GM15510 (cell line): Measurements from ENCODE around the gene APBA1.

ENCODE experiments used
- POLR2A ChIP-seq: IDR thresholded peaks from 3 replicates; pipeline ENCODE4 v1.6.1; 2011; ENCODE audit warnings: borderline replicate concordance; ENCODE audit not compliant: insufficient read length; ENCODE audit errors: extremely low read depth

APBA1 gene

DNA sequence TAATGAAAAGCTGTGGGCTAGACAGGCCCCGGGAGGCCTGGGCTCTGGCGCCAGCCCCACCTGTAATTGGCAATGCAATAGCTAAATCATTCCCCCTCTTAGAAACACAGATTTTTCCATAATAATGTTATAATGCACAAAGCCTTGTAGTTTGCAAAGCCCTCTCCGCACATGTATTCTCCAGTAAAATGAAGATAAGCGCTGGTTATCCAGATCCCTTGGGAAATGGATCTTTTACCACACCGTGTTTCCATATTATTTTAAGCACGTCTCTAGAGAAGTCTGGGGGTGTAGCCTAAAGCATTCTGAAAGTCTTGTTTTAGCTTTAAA lies 1.1 kb upstream of the APBA1 start:
- TF ChIP-seq POLR2A, result no peak

DNA sequence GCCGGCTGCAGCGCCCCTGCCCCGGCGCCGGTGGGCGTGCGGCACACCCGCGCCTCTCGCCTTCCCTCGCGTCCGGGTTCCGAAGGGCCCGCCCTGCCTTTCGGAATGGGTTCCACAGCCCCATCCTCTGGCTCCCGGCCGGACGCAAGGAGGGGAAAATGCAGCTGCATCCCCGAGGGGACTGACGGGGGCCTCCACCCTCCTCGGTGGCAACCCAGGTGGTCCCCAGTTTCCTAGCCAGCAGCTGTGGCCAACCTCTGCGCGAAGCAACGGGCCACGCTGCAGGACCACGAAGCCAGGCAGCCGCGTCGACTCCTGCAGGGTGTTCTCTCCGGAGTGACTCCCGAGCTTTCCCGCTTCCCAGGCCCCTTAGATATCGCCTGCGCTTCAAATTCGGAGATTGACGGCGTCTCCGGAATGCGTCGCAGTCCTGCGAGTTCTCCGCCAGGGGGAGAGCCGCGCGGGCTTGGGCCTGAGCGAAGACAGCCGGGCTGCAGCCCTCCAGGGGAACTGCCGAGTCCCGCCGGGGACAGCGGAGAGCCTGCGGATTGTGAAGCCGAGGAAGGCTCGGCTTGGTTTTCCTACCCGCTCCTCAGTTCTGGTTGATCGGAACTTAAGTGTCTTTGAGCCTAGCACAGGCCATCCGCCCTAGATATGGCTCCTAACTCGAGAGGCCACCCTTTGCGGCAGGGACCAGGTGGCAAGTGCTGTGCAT lies 582 bp upstream of the APBA1 start:
- no peak for TF ChIP-seq POLR2A

DNA sequence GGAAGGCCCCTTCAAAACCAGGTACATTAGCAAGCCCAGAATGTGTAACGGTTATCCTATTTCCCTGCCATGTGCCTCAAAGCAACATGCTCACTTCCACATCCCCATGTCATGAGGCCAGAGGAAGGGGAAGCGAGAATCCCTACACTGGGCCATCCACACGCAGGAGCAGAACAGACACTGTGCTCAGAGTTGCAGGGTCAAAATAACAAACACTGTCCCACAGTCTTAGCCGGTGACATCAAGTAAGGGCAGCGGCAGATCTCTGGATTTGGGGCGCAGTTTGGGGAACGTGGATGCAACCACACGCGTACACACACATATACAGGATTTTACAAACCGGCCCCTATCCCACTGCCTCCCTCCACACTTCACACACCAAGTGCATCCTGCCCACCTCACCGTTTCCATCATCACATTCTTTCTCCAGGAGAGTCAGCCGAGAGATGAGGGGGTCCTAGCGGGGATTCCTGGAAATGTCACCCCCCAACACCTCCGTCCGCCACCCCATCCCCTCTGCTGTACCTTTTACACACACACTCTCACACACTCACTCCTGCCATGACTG lies 776 bp downstream of the APBA1 start:
- TF ChIP-seq POLR2A, result no peak

DNA sequence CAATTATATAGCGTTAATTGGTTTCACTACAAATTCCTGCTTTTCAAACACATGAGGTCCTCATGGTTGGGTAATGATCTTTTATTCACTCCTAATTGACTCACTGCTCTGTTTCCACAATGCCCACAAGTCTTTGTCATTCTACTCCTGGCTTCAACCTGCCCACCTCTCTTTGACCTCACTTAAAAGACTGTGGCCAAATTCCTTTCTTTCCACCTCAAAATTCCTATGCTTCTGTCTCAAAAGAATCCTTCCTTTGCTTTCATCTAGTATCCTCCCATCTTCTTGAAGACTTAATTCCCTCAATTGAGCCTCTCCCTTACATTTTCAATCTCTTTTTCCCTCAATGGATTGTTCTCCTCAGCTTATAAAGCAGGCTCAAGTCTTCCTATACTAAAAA lies 4.9 kb downstream of the APBA1 start:
- TF ChIP-seq POLR2A, result no peak

DNA sequence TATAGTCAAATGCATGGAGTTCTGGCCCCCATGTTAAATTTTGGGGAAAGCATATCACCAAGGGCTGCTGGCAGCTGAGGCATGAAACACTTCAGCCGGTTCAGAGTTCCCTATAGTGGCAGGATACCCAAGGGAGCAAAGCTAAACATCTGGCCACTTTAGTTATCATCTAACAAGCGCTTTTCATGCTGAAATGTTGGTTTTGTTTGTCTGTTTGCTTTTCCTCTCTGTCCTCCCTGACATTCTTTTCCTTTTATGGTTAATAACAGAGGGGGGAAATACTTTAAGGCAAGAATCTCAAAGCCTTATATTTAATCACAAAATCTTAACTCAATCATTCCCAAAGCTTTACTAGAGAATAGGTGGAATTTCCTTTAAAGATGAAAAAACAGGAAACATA lies 11.9 kb downstream of the APBA1 start:
- TF ChIP-seq POLR2A, result no peak

DNA sequence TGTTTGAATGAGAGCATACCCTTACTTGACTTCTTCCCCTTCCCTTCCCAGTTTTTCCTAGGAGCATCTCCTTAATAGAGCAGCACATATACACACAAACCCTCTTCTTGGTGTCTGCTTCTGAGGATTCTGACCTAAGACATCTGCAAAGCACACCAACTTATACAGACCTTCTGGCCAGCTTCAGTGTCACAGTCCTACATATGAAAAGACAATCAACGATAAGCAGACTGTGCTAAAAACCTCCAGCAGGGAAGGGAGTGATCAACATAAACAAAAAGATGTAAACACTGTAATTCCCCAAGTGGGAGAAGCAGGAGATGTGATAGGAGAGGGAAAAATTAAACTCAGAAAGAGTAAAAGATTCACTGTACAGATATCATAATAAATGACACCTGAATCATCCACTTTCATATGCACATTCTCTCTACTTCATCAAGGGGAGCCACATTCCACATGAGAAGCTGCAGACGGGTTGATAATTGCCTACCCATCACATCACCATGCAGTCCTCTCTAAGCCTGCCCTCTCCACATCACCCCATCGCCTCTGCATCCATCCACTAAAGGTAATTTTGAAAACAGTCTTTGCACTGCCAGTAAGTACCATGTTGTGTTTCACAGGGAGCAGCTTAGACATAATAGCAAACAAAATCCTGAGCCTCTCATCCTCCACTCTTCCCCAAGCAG lies 13.0 kb downstream of the APBA1 start:
- TF ChIP-seq POLR2A, result no peak

DNA sequence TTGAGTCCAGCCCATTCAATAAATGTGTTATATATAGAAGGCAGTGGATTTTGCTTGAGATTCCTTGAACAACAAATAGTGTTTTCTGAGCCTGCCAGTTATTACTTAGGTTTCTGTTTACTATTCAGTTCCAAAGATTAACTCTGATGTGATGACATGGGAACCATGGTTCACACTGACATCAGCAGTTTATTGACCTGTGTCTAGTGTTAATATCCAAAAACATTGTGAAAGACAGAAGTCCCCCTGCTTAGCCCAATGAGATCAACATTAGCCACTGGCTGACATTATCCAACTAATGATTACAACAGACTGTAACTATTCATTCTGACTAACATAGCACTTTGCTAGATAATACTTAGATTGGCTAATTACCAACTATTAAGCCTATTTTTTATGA lies 14.9 kb downstream of the APBA1 start:
- no peak for TF ChIP-seq POLR2A

DNA sequence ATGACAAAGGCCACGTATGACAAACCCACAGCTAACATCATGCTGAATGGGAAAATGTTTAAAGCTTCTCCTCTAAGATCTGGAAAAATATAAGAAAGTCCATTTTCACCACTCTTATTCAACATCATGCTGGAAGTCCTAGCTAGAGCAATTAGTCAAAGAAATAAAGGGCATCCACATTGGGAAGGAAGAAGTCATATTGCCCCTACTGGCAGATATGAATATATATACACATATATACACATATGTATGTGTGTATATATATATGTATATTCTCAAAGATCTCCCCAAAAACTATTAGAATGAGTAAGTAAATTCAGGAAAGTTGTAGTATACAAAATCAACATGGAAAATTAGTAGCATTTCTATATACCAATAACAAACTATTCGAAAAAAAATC lies 17.1 kb downstream of the APBA1 start:
- no peak for TF ChIP-seq POLR2A

DNA sequence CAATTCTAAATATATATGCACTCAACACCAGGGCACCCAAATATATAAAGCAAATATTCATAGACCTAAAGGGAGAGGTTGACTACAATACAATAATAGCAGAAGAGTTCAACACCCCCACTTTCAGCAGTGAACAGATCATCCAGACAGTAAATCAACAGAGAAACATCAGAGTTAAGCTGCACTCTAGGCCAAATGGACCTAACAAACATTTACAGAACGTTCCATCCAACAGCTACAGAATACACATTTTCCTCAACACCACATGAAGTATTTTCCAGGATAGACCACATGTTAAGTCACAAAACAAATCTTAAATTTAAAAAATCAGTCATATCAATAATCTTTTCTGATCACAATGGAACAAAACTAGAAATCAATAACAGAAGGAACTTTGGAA lies 18.9 kb downstream of the APBA1 start:
- TF ChIP-seq POLR2A, result no peak

DNA sequence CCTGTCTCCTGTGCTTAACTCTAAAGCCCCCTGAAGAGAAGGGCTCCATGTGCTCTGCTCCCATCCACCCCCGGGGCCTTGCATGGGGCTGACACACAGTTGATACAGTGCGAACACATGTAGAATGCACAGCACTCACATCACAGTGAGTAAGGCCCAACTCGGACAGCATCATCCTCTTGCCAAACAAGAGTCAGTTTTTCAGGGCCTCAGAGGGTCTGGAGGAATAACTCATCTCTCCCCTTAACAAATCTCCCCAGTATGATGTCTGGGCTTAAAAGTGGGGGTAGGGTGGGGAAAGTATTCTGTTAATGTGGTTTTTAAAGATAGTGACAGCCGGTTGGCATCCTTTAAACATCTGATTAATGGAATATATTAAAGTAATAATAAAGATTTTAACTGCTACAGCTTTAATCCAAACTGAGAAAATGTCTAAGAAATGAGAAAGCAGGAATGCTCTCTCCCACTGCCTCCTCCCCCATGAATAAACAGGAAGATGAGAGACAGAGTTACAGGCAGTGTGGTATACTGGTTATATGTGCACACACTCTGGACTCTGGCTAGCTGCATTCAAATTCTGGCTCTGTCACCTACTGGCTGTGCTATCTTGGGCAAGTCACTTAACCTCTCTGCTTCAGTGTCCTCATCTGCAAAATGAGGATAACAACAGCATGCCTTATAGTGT lies 22.5 kb downstream of the APBA1 start:
- no peak for TF ChIP-seq POLR2A

DNA sequence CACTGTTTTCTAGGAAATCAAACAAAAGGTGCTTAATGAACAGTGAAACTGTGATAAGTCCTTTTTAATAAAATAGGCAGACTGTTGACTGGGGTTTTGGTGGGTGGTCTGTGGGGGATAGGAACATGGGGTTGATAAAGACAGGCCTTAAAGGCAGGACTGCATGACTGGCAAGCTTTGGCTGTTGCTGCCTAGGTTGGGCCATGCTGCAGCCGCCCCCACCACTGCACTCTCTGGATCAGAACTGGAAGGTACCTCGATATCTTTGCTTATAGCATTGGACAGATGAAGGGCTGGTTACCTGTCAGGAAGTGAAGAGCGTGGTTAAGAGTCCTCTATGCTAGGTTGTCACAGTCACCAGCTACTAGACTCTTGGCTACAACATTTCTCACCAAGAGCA lies 24.4 kb downstream of the APBA1 start:
- no peak for TF ChIP-seq POLR2A

DNA sequence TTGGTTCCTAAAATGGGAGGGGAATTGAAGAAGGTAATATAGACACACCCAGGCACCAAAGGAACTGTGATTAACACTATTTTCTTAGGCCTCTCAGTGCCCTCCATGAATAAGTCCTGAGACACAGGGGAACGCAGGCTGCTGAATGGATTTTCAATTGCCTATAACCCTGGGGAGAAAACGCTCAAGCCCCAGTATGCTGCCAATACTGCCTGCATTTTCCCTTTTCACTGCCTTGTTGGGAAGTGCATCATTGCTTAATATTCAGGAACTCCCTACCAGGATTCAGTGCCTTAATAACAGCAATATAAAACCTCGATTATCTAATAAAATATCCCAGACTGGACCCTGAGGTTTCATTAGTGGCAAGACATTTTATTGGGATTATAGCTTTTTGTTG lies 25.4 kb downstream of the APBA1 start:
- TF ChIP-seq POLR2A, result no peak

DNA sequence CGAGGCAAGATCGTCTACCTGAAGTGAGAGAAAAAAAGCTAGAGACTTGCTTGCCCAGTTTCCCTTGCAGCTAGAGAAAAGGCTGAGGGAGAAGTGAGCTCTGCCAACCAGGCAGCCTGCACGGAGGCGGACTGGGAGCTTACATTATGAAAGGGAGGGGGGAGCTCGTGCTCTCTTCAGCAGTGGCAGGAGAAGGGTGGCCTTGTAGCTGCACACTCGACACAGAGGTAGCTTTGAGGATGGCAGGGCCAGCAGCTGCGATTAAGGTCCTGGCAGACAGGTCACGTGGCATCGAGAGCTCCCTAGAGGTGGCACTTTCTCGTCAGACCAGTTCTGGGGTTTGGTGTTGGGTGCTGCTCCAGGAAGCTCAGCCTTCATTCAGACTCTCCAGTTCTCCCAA lies 26.7 kb downstream of the APBA1 start:
- TF ChIP-seq POLR2A, result no peak

DNA sequence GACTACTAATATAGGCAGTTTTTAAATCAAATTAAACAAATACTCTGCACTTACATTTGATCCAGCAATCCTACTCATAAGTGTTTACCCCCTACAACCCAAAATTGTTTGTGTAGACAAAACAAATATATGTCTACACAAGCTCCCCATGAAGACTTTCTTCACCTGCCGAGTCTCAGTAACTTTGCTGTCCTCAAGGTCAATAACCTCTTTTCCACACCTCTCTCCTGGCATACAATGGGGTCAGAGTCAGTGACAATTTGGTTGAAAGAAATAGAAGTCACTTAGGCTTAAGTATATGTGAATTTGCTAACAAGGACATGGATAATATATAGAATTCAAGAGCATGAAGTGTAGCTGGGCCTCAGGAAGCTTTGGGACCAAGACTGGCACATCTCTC lies 29.1 kb downstream of the APBA1 start:
- TF ChIP-seq POLR2A, result no peak

DNA sequence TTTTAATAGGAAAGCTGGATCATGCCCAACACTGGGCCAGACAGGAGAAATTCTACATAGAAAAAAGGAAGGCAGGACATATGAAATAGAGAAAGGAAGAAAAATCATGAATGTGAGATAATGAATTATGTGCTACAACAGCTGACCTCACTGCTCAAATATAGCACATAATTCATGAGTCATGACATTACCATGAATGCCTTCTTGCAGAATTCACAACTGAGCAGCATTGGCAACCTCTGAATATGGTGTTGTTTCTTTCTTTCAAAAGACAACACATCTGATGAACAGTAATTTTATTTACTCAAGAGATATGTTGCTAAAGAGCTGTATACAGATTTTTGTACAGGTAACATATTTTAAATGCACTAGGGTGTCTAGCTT lies 34.4 kb downstream of the APBA1 start:
- no peak for TF ChIP-seq POLR2A

DNA sequence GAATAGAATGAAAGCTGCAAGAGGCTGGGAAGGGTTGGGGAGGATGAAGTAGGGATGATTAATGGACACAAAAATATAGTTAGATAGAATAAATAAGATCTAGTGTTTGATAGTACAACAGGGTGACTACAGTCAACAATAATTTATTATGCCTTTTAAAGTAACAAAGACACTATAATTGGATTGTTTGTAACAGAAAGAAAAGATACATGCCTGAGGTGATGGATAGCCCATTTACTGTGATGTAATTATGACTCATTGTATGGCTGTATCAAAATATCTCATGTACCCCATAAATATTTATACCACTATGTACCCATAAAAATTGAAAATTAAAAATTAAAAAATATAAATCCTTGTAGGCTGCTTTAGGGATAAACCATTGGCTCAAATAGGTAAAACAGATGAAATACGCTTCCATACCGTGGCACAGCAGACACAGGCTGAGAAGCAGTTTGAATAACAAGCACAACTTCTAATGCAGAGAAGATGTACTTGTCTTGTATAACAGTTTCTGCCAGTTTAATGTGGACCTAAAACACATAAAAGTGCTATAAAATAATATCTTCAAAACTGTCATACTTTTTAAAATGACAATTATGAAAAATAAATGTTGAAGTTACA lies 34.9 kb downstream of the APBA1 start:
- TF ChIP-seq POLR2A, result no peak

DNA sequence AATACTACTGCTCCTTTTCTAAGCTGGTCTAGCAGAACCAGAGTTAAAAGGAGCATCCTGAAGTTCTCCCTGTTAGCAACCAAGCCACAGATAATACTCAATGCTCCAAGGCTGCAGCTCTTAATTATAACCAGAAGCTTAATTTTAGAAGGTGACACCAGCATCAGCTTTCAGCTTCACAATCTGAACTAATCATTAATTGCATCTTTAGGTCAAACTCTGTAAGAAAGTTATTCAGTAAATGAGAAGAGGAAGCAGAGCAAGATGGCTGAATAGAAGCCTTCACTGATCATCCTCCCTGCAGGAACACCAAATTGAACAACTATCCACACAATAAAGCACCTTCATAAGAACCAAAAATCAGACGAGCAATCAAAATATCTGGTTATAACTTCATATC lies 38.5 kb downstream of the APBA1 start:
- TF ChIP-seq POLR2A, result no peak
